ENCODE results near the gene EPHA4.

DNA sequence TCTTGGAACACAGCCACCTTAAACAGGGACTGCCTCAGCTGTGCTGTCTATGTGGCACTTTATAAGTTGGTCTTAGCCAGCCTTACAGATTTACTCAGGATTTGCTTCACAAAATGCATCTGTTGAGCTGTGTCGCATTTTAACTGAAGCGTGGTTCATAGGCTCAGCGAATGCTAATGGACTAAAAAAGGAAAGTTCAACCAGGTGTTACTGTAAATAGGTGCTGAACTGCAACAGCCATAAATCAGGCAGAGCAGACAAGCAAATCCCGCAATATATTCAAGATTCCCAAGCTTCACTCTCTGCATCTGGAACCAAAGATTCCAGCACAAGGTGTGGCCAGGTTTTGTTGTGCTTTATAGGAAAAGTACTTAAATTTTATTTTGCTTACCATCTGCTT is 130.0 kb downstream of the EPHA4 start:
- TF ChIP-seq, protein P1, sequence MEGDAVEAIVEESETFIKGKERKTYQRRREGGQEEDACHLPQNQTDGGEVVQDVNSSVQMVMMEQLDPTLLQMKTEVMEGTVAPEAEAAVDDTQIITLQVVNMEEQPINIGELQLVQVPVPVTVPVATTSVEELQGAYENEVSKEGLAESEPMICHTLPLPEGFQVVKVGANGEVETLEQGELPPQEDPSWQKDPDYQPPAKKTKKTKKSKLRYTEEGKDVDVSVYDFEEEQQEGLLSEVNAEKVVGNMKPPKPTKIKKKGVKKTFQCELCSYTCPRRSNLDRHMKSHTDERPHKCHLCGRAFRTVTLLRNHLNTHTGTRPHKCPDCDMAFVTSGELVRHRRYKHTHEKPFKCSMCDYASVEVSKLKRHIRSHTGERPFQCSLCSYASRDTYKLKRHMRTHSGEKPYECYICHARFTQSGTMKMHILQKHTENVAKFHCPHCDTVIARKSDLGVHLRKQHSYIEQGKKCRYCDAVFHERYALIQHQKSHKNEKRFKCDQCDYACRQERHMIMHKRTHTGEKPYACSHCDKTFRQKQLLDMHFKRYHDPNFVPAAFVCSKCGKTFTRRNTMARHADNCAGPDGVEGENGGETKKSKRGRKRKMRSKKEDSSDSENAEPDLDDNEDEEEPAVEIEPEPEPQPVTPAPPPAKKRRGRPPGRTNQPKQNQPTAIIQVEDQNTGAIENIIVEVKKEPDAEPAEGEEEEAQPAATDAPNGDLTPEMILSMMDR (IDR thresholded peaks at IDR 0.05), result no peak
- TF ChIP-seq ZFX (IDR thresholded peaks at IDR 0.05; ENCODE audit: borderline replicate concordance), result no peak

All from 22Rv1 (cell line).